ENCODE data around the gene CPNE4. TPM values are rescaled to one million over a fixed set of nuclear protein-coding genes. Genes with fewer than 3 reads are reported as not detected.
A peak's percentile ranks its signal among the peaks of the same experiment; 100 is the strongest.
"Not testable (repeated sequence)": the region's sequence is repeated elsewhere in the genome, so short reads cannot be mapped to it uniquely, and the experiment has no call there.

Gene CPNE4
- total and polyA plus RNA-seq, 5 donors from 2014 or later: not detected

GRCh38 chr3:131491775-131492174, 543.0 kb downstream of the CPNE4 start:
- peaks cover 8 to 22% (median 16%) of the 10 kb centered on the region in 4 donors for H3K4me1 Mint-ChIP-seq
- Histone ChIP-seq H3K36me3 (ENCODE audit: control insufficient read depth, insufficient read depth, low read length) (peaks cover 46% of the 10 kb centered on the region), H3K4me1 (ENCODE audit: control insufficient read depth, insufficient read depth, low read length, poor library complexity, severe bottlenecking) (peaks cover 8% of the 10 kb centered on the region), H3K4me3 (ENCODE audit: low read depth, low read length) (no peak overlapping the region), H3K9me3 (ENCODE audit: control insufficient read depth in 2 of 2, low read length in 2 of 2) (no peaks in the 10 kb centered on the region), H3K27me3 (ENCODE audit: control insufficient read depth, insufficient read depth, low read length) (no peaks in the 10 kb centered on the region), H3K27ac (ENCODE audit: insufficient read depth, low read length, poor library complexity, severe bottlenecking) (no peak overlapping the region)
- ATAC-seq (ENCODE audit: low read depth in 2 of 2): no peak
- H3K36me3 Mint-ChIP-seq: peaks cover 38% of the 10 kb centered on the region
- no peaks in the 10 kb centered on the region for H3K9me3 Mint-ChIP-seq
- DNase-seq: no peak
- no peak overlapping the region for H3K27ac Mint-ChIP-seq
- H3K27me3 Mint-ChIP-seq: no peaks in the 10 kb centered on the region
- H3K4me3 Mint-ChIP-seq: no peak overlapping the region

- no peak overlapping the region for H3K4me3 ChIP-seq (ENCODE audit: low read depth, low read length)
- H3K27me3 ChIP-seq (ENCODE audit: control insufficient read depth, insufficient read depth, low read length): no peaks in the 10 kb centered on the region
- no peak for DNase-seq
- ATAC-seq (ENCODE audit: low read depth in 2 of 2): no peak
- Mint-ChIP-seq H3K4me3 (no peak overlapping the region), H3K9me3 (peaks cover 0 to 4% (median 0%) of the 10 kb centered on the region in 7 donors), H3K36me3 (peaks cover 37% of the 10 kb centered on the region), H3K4me1 (peaks cover 11 to 24% (median 18%) of the 10 kb centered on the region in 4 donors), H3K27me3 (no peaks in the 10 kb centered on the region), H3K27ac (no peak overlapping the region)
- peaks cover 39% of the 10 kb centered on the region for H3K36me3 ChIP-seq (ENCODE audit: control insufficient read depth, insufficient read depth, low read length)
- no peaks in the 10 kb centered on the region for H3K9me3 ChIP-seq (ENCODE audit: control insufficient read depth in 2 of 2, low read length in 2 of 2)
- peaks cover 8% of the 10 kb centered on the region for H3K4me1 ChIP-seq (ENCODE audit: control insufficient read depth, insufficient read depth, low read length, poor library complexity, severe bottlenecking)
- H3K27ac ChIP-seq (ENCODE audit: insufficient read depth, low read length, poor library complexity, severe bottlenecking): no peak overlapping the region
Observed at GRCh38 chr3:131491084-131491483, 543.7 kb downstream of the CPNE4 start.

GRCh38 chr3:131486545-131486944, 548.3 kb downstream of the CPNE4 start:
- peaks cover 33% of the 10 kb centered on the region for H3K36me3 Mint-ChIP-seq
- peak in 2 of 3 donors; percentile 38 to 54 for DNase-seq

DNA sequence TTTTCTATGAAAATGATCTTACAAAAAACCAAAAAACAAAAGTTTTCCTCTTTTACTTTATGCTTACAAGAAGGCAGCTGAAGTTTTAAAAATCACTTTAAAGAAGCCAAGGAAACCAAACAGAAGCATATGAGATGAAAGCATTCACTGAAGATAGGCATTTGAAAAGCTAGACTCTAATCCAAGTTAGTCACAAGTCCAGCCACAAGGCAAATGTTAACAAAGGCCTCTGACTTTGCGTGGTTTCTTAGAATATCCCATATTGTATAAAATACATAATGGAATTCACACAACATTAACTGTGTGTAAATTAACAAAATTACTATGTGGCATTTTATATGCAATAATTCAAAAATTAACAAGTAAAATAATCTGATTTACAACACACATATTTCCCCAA, 549.7 kb downstream of the CPNE4 start:
- no peak overlapping the region for H3K4me3 Mint-ChIP-seq
- H3K27me3 Mint-ChIP-seq: no peaks in the 10 kb centered on the region
- DNase-seq (no peak), ATAC-seq (ENCODE audit: low read depth in 2 of 2) (no peak)
- no peak overlapping the region for H3K27ac Mint-ChIP-seq
- H3K9me3 Mint-ChIP-seq: peaks cover 0 to 4% (median 0%) of the 10 kb centered on the region in 7 donors
- H3K36me3 ChIP-seq (ENCODE audit: control insufficient read depth, insufficient read depth, low read length): peaks cover 33% of the 10 kb centered on the region
- peaks cover 7% of the 10 kb centered on the region for H3K4me1 ChIP-seq (ENCODE audit: control insufficient read depth, insufficient read depth, low read length, poor library complexity, severe bottlenecking)
- H3K4me3 ChIP-seq (ENCODE audit: low read depth, low read length): no peak overlapping the region
- no peaks in the 10 kb centered on the region for H3K9me3 ChIP-seq (ENCODE audit: control insufficient read depth in 2 of 2, low read length in 2 of 2)
- H3K27ac ChIP-seq (ENCODE audit: insufficient read depth, low read length, poor library complexity, severe bottlenecking): no peak overlapping the region
- H3K36me3 Mint-ChIP-seq: peaks cover 37% of the 10 kb centered on the region
- peaks cover 18 to 32% (median 23%) of the 10 kb centered on the region in 4 donors for H3K4me1 Mint-ChIP-seq
- no peaks in the 10 kb centered on the region for H3K27me3 ChIP-seq (ENCODE audit: control insufficient read depth, insufficient read depth, low read length)

More at GRCh38 chr3:131486545-131486944, 548.3 kb downstream of the CPNE4 start:
- not testable (repeated sequence) for H3K4me3 ChIP-seq (ENCODE audit: low read depth, low read length); H3K9me3 Mint-ChIP-seq; H3K27me3 Mint-ChIP-seq; H3K27ac ChIP-seq (ENCODE audit: insufficient read depth, low read length, poor library complexity, severe bottlenecking); ATAC-seq (ENCODE audit: low read depth in 2 of 2); H3K9me3 ChIP-seq (ENCODE audit: control insufficient read depth in 2 of 2, low read length in 2 of 2); H3K27me3 ChIP-seq (ENCODE audit: control insufficient read depth, insufficient read depth, low read length); H3K4me1 ChIP-seq (ENCODE audit: control insufficient read depth, insufficient read depth, low read length, poor library complexity, severe bottlenecking)
- Mint-ChIP-seq H3K27ac (peak overlapping the region; percentile 43 to 58 (median 45)), H3K4me3 (peak overlapping the region in 2 of 4 donors; percentile 4 to 17), H3K4me1 (peaks cover 18 to 32% (median 23%) of the 10 kb centered on the region in 4 donors)
- peaks cover 27% of the 10 kb centered on the region for H3K36me3 ChIP-seq (ENCODE audit: control insufficient read depth, insufficient read depth, low read length)

DNA sequence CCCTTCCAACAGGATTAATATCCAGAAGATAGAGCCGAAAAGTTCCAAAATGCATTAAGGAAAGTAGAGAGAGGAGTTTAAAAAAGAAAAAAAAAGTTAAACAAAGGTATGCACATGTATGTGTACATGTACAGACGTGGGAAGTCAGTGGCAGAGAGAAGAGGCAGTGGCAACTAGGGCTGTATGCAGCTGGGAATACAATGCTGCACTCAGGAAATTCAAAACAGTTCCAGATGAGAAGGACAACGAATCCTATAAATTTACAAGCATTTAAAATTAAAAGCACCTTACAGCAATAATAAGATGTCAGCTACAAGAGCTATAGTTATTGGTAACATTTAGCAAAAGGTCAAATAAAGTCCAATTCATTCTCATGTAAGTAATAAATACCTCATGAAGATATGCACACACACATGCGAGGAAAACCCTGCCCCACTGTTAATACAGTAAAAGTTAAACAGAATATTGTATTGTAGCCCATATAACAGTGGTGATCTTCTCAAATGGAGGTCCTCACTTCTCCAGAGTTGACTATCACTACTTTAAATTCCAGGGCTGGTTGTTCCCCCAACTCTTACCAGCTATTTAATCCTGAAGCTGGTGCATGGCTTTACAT, 550.2 kb downstream of the CPNE4 start:
- DNase-seq: no peak
- H3K4me3 Mint-ChIP-seq: no peak overlapping the region
- peaks cover 0 to 4% (median 0%) of the 10 kb centered on the region in 7 donors for H3K9me3 Mint-ChIP-seq
- H3K36me3 Mint-ChIP-seq: peaks cover 41% of the 10 kb centered on the region
- Histone ChIP-seq H3K4me1 (ENCODE audit: control insufficient read depth, insufficient read depth, low read length, poor library complexity, severe bottlenecking) (peaks cover 2% of the 10 kb centered on the region), H3K27me3 (ENCODE audit: control insufficient read depth, insufficient read depth, low read length) (no peaks in the 10 kb centered on the region), H3K36me3 (ENCODE audit: control insufficient read depth, insufficient read depth, low read length) (peaks cover 32% of the 10 kb centered on the region), H3K9me3 (ENCODE audit: control insufficient read depth in 2 of 2, low read length in 2 of 2) (no peaks in the 10 kb centered on the region), H3K4me3 (ENCODE audit: low read depth, low read length) (no peak overlapping the region), H3K27ac (ENCODE audit: insufficient read depth, low read length, poor library complexity, severe bottlenecking) (no peak overlapping the region)
- no peak for ATAC-seq (ENCODE audit: low read depth in 2 of 2)
- no peak overlapping the region for H3K27ac Mint-ChIP-seq
- H3K27me3 Mint-ChIP-seq: no peaks in the 10 kb centered on the region
- peaks cover 18 to 32% (median 23%) of the 10 kb centered on the region in 4 donors for H3K4me1 Mint-ChIP-seq

Measured in CD4-positive, CD25-positive, alpha-beta regulatory T cell (primary cell).